ENCODE measurements around the gene SPATA24. TPM values are rescaled to one million over a fixed set of nuclear protein-coding genes. Genes with fewer than 3 reads are reported as not detected.
"Not testable (repeated sequence)": the region's sequence is repeated elsewhere in the genome, so short reads cannot be mapped to it uniquely, and the experiment has no call there.

The SPATA24 gene
- total and polyA plus RNA-seq, 2 of the 8 experiments (the other 6 are each of a cell fraction or from before 2014, with no cell fraction given) = 5.8 to 9.4 TPM

DNA sequence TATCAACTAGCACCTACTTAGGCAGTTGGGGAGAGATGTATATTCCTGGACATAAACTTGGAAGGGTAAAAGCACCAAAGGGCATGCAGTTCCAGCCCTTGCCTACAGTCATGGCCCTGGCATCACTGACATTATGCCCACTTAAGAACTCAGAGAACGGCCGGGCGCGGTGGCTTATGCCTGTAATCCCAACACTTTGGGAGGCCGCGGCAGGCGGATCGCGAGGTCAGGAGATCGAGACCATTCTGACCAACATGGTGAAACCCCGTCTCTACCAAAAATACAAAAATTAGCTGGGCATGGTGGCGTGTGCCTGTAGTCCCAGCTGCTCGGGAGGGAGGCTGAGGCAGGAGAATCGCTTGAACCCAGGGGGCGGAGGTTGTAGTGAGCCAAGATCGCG is 36.5 kb upstream of the SPATA24 start:
- H3K36me3 ChIP-seq (ENCODE audit: control insufficient read depth in 2 of 4, insufficient read depth in 4 of 4, low read length in 3 of 4); H3K4me2 ChIP-seq (ENCODE audit: insufficient read depth in 1 of 2, low read depth in 2 of 2, low read length in 2 of 2); H3K4me1 ChIP-seq (replicated peaks in 1 of 4; ENCODE audit: control insufficient read depth in 3 of 4, insufficient read depth in 4 of 4, low read length in 3 of 4); H3K23me2 ChIP-seq (ENCODE audit: low read depth, low read length); H3K27ac ChIP-seq (ENCODE audit: low read depth, low read length); H3K14ac ChIP-seq (ENCODE audit: insufficient read length); H3K27me3 ChIP-seq (replicated peaks in 1 of 4; ENCODE audit: control insufficient read depth in 3 of 4, extremely low read depth in 1 of 4, insufficient read depth in 3 of 4, low read length in 3 of 4); H2BK5ac ChIP-seq (ENCODE audit: low read depth, low read length); FAIRE-seq; H2AK5ac ChIP-seq (ENCODE audit: low read depth, low read length); H3K18ac ChIP-seq (ENCODE audit: extremely low read depth, low read length); H4K91ac ChIP-seq (replicated peaks; ENCODE audit: insufficient read length, low read length); H3K23ac ChIP-seq (ENCODE audit: insufficient read length); H3K9me3 ChIP-seq (ENCODE audit: insufficient read depth in 2 of 2, low read depth in 1 of 2, low read length in 1 of 2); H3K9ac ChIP-seq (replicated peaks in 1 of 4; ENCODE audit: extremely low read depth in 1 of 4, low read depth in 3 of 4, low read length in 3 of 4); H3K79me1 ChIP-seq (ENCODE audit: low read depth, low read length); H2BK12ac ChIP-seq (ENCODE audit: low read depth, low read length); H3K56ac ChIP-seq (replicated peaks; ENCODE audit: insufficient read length, low read depth, low read length); H2BK20ac ChIP-seq (ENCODE audit: low read length); H4K20me1 ChIP-seq (replicated peaks in 1 of 2; ENCODE audit: control insufficient read depth in 1 of 2, insufficient read depth in 2 of 2, low read length in 2 of 2); DNase-seq (ENCODE audit: low read depth in 1 of 2, low spot score in 2 of 2); H2BK15ac ChIP-seq (ENCODE audit: low read length); H4K8ac ChIP-seq (ENCODE audit: extremely low read depth, insufficient read depth, low read length); H3K4me3 ChIP-seq (ENCODE audit: extremely low read depth in 1 of 4, insufficient read depth in 2 of 4, low read depth in 3 of 4, low read length in 4 of 4); H3K4ac ChIP-seq (replicated peaks; ENCODE audit: insufficient read length, low read depth, low read length); H2AFZ ChIP-seq (ENCODE audit: low read length); H3K79me2 ChIP-seq (ENCODE audit: control insufficient read depth in 1 of 2, insufficient read depth in 2 of 2, low read length in 2 of 2); H4K5ac ChIP-seq (ENCODE audit: insufficient read length, low read depth, low read length); H2BK120ac ChIP-seq (replicated peaks; ENCODE audit: low read depth, low read length): not testable (repeated sequence)
- ChIA-PET POLR2A (ENCODE audit: partially characterized antibody) (interaction anchor here (0.6 to 2.1 kb wide), 8 partner anchors 11 to 398 kb away, joined by 3 to 11 read pairs (median 4); partner anchors contain the start of gene SPATA24), CTCF (ENCODE audit: partially characterized antibody) (interaction anchor here (0.7 to 1.5 kb wide), 2 partner anchors 16 to 60 kb away, joined by 4 to 5 read pairs; no protein-coding TSS in a partner anchor)
- WGBS, 2 experiments (ENCODE audit: extremely low coverage in 1 of 2, insufficient coverage in 1 of 2, insufficient read length in 1 of 2, insufficient replicate concordance in 2 of 2, low coverage in 1 of 2, low lambda C conversion rate in 2 of 2, missing lambda C conversion rate in 1 of 2) = 94% methylated on average over 17 of the region's 17 CpGs; no CpG with 5 or more reads in 1 of the 2 experiments

Measured in H1 (cell line).